HG03558 (cell line): Measurements from ENCODE around the gene SLC45A1.

Experiments used
- ATAC-seq: cut with Tn5 transposase; IDR thresholded peaks from one replicate; pipeline ENCODE4 v1.9.1; 2021; ENCODE audit warnings: moderate number of reproducible peaks; ENCODE audit not compliant: unreplicated experiment; ENCODE audit errors: extremely low read depth

SLC45A1 gene

DNA sequence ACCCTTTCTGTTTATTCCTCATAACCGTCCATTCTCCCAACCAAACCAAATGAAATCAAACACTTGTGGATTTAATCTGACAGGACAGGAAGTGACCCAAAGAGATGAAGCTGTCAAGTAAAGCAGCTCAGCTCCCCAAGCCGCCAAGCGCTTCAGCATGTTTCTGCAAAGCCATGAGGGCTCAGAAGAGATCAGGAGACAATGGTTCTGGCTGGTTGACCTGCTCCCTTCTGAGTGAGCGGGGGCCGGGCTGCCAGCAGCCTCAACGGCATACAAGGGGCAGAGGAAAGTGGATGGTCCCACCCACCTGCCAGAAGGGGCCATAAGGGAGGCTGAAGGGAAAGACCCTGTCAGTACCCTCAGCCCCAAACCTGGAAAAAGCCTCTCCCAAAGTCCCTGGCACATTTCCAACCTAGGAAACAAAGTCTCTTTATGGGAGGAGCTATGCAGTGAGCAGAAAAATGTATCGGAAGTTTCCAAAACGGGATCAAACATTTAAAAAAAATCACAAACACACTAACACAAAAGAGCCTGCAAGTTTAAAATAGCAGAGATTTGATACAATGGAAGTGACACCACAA lies 45.4 kb downstream of the SLC45A1 start:
- no peak for ATAC-seq

DNA sequence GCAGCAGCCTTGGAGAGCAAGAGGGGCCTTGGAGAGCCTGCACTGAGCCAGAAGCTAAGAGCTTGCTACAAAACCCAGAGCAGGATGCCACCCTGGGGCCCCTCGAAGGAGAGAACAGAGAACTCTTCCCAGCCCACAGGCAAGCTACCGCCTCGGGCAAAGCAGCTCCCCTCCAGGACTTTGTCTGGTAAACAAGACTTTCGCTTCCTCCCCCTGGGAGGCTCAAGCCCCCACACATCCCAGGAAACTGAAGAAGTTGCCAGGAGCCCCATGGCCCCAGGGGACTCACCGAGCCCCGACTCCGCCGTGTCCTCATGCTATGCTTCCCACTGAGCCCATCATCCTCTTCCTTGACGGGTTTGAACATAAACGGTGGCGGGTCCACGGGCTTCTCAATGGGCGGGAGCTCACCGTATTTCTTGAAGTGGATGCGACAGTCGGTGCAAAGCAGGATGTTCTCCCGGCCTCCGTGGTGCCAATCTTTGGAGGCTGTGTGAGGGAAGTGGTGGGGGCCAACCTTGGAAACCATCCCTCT lies 45.9 kb downstream of the SLC45A1 start:
- ATAC-seq, result no peak

DNA sequence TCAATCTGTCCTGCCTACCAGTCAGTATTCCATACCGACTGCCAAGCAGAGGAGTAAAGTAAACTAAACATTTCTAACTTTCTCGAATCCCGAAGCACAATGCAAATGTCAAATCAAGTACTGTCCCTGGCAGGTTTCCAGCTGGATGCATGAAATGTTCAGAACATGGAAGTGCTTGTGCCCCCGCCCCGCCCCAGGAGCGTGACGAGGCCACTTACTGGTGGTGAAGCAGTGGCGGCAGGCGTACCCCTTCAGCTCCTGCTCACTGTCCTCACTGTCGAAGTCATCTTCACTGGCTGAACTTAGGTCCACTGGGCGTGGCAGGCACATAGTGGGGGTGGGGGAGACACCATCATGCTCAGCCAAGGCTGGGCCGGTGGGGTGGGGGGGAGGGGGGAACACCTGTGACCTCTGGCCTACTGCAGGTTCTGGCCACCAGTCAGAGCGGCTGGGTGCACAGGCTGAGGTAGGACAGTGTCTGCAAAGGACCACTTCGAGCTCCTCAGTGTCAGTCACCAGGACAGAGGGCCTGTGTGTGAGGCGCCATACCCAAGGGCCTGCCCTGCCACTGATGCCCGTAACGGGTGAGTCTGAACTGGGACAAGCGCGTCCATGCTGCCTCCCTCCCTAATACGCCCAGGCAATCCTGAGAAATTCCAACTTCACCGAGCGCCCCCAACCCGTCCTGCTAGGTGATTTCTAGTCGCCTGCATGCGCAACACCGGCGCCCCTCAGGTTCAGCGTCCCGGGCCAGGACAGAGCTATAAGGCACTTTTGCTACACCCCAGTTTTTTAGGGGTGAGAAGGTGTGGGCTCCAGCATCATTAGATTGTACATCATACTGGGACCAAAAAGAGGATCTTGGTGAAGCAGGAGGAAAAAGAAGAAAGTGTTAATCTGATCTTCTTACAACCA lies 46.9 kb downstream of the SLC45A1 start:
- no peak for ATAC-seq

DNA sequence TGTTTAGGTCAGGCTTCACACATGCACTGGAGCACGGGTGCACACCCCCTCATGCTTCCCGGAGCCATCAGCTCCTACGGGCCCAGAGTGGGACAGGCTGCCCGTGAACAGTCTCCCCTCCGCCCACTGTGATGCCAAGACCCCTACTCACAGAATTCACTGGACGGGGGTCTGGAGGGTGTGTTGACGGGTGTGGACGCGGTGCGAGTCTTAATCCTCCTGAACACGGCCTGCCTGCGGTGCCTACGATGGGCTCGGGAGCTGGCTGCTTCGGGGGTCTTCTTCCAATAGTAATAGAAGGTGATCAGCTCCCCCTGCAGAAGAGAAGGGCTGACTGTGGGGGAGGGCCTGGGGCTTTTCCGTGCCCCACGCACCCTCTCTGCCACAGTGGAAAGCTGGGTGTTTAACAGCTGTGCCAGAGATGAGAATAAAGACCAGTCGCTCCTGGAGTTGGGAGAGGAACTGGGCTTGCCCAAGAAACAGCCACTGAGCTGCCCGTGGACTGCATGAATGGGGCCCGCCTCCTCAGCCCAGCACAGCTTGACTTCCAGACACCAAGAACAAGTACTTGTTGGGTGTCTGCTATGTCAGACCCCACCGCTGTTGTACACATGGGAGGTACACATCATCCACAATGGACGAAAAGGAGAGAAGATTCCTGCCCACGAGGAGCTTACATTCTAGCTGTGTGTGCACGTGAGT lies 47.9 kb downstream of the SLC45A1 start:
- ATAC-seq, result no peak

DNA sequence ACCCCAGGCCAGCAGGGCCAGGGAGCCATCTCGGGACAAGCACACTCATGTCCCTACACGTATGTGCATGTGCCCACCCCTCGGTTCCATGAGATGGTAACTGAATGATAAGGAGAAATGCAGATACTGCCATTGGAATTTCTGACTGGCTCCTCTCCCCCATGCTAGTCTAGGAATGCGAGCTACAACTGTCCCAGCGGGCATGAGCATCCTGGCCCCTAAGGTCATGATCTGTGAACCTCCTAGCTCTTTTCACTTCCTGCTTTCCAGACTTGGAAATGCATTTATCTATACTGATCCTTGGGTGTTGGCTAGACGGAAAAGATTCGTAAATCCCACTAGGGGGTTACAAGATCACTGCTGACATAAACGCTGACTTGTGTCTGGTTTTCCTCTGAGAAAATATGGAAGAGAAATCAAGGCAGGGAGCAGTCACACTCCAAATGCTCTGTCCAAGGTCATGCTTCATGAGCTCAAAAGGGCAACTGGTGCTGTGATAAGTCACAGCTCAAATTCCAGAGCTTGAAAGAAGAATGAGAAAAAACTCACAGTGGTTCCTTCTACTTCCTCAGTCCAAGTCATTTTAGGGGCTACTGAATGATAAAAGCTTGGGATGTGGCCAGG lies 49.8 kb downstream of the SLC45A1 start:
- no peak for ATAC-seq

DNA sequence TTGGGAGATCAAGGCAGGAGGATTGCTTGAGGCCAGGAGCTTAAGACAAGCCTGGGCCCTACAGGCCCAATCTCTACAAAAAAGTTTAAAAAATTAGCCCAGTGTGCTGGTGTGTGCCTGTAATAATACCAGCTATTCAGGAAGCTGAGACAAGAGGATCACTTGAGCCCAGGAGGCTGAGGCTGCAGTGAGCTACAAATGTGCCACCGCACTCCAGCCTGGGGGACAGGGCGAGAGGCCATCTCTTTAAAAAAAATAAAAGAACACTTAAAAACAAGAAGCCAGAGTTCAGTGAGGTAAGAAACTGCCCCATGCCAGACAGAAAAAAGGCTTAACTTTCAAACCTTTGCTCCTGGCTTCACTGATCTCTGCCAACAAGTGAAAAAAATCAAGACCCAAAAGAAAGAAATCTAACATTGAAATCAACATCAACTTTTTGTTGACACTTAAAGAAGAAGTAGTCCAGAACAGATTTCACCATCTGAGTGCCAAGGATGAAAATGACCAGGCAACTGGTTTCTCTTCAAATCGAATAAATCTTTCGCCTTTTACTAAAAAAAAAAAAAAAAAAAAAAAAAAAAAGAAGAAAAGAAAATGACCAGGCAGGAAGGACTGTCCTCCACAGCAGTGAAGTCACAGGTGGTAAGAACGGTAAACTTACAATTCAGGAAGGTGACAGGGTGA lies 51.2 kb downstream of the SLC45A1 start:
- no peak for ATAC-seq

DNA sequence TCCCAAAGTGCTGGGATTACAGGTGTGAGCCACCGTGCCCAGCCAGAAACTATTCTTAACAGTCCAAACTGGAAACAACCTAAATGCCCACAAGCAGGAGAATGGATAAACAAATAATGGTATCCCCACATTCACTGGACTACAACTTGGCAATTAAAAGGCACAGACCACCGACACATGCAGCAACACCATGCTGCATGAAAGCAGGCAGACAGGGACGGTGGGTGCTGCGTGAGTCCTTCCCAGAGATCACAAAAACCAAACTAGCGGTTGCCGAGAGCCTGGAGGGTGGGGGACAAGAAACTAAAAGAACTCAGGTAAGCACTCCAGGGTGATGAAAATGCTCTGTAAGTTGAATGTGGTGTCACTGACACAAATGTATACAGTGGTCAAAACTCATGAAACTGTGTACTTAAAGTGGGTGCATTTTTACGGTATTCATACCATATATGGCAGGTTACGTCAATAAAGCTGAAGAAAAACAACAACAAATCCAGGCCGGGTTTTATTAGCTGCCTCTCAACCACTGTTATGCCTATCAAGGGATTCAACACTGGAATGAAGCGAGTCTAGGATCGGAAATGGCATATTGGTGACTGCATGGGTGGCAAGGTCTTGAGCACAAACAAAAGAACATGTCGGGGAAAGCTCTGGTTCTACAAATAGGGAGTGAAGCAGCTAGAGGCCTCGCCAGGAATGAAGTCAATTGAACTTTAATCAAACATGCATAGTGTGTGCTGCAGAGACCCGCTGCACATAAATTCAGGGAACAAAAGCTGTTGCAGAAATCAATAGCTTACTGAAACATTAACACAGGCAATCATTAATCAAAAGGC lies 52.4 kb downstream of the SLC45A1 start:
- no peak for ATAC-seq

DNA sequence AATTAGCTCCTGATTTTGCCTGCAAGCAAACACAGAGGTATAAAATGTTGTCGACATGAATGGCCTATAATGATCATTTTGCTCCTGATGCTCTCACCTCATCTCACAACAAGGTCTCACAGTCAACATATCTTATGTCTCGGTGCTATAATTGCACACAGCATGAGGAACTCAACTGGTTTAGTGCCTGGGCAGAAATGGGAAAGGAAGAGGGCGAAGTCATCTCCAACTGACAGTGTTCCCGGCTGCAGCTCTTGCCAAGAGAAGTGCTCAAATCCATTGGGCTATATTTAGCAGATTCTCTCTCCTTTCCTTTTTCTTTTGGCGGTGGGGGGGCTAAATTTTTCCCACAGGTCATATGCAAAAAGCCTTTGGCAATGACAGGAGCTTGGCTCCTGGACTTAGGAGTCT lies 53.0 kb downstream of the SLC45A1 start:
- no peak for ATAC-seq

DNA sequence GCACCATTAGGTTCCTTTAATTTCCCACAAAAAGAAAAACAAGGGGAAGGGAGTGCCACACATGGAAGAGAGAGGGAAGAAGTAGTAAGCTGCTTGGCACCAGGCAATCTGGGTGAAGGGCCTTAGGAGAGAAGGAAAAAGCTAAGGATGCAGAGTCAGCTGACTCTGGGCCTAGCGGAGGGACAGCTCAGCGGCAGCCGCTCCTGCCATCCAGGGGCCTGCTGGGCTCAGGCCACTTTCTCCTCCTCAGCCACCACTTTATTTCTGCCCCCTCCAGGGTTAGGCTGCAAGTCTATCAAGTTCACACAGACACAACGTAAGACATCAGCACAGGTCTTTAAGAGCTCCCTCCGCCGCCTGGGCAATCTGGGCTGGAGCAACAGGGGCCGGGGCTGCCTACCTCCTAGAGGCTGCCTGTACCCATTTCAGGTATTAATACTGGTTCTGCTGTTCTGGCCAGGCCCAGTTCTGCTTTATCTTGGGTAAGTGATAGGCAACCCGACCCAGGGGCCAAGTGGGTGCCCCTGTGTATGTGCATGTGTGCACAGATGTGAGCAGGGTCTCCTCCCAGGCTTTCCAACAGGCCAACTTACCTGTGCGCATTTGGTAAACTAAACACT lies 53.6 kb downstream of the SLC45A1 start:
- no peak for ATAC-seq

DNA sequence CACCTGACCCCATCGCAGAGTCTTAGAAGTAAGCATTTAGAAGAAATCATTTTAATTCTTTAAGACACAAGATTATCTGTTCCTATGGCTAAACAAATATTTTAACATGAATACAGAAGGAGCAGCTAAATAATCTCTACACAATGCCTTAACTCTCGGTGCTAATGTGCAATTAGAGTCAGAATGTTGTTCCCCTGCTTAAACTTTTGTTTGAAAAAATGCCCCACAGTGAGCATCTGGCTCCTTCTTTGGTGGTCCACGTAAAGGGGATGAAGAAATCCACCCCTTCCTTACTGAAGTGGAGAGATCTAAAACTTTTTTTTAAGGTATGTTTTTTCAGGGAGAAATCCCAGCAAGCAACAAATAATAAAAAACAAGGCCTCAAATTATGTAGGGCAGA lies 55.2 kb downstream of the SLC45A1 start:
- ATAC-seq, result no peak

DNA sequence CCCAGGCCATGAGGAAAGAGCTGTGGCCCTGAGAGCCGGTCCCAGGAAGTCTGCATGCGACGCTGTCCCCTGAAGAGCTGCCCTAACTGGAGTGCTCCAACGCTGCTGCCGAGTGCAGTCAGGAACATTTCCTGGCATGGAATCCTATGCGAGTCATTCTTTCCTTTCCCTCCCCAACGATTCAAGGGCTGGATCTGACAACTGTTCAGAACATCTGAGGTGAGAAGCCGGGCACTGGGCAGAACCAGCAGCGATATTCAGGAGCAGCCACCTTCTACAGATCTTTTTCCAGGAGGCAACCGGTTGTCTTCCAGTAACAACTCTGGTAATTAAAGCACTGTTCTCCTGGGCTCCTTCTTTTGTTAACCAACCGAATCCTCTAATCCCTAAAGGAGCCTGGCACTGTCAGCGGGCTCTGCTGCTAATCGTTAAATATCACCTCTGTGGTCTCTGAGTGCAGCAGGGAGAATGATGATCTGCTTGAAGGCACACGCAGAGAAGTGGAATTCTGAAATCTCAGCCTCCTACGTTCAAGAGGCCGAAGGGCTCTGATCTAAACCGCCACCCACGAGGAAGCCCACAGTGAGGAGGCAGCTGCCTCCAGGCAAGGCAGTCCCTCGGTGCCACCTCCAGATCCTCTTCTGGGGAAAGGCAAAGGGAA lies 55.8 kb downstream of the SLC45A1 start:
- ATAC-seq, result no peak

DNA sequence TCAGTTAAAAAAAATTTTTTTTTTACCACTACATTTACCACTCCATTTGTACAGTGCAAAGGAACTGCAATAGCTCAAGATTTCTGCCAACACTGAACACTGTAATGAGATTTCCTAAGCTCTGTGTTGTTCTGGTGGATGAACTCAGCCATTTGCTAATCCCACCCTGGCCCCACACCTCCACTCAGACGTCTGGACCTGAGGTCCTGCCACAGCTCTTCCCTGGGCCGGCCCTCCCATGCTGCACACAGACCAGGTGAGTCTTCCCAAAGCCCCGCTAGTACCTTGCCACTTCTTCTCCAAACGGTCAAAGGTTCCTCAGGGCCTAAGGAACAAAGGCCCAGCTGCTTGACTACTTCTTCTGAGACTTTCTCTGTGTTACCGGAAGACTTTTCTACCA lies 56.4 kb downstream of the SLC45A1 start:
- ATAC-seq, result no peak

DNA sequence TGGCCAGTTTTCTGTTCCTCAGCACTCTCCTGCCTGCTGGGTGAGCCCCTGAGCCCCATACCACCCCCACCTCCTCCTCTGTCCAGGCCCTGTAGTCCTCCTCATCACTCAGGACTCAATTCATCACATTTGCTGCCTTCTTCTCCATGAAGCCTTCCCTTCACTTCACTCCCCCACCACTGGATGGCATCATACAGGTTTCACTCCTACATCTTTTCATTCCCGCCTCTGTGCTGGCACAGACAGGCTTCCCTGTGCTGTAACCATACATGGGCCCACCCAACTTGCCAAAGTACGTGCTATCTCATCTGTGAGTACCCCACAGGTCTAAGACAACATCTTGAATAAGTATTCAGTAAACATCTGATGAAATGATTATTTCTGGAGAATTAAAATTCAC lies 56.9 kb downstream of the SLC45A1 start:
- ATAC-seq, result no peak

DNA sequence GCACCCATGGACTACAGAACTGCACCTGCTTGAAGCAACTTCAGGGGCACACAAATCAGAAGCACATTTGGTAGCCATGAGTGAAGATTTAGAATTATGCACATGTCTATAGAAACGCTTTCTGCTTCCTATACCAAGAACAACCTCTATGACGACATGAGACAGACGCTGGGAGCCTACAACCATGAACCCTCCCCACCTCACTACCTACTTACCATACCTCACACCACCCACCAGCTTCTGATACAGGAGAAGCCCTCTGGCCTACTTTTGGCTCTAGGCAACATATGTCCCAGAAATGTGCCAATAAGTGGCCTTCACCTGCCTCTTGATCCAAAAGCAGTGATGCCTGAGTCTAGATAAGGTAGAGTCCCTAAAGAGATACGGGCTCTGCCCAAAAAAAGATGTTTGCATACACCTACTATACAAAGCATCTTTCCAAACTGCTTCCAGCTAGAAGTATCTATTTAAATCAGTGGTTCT lies 58.5 kb downstream of the SLC45A1 start:
- ATAC-seq, result no peak

DNA sequence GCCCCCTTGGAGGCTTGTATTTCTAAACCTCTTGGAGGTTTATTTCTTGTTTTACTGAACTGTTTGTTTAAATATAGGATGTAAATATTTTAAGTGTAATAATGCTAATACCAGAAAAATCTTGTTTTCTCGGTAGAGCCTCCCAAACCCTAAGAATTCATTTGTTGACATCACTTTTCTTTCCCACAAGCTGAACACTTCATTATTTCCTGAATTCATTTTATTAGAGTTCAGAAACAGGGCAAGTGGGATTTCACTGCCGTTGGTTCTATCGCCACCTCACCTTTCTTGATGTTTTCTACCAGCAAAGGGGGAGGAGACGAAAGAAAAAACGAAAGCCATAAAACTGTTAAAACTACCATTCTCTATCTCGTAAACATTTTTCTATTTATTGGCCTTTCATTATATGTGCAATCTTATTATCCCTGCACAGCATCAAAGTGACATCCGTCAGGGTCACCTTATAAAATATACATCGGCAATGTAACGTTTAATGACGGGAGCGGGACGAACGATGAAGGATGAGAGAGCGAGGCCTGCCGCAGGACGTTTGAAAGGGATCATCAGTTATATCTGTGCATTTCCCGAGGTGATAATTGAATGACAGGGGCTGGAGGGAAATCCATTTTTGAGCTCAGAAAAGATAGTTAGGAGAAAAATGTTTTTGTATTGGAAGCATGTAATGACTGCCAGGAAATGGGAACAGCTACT lies 59.5 kb downstream of the SLC45A1 start:
- ATAC-seq, result no peak

DNA sequence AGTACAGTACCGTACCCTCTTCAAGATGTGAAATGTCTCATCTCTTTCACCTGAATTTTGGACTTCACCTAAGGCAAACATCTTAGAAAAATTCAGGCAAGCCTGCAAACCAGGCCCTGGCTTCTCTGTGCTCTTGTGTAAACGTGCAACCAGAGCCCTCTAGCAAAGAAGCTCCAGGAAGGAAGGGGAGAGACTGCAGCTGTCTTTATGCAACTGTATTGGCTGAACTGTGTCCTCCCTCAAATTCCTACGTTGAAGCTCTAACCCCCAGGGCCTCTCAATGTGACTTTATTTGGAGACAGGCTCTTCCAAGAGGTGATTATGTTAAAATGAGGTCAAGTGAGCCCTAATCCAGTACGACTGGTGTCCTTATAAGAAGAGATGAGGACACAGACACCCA lies 60.3 kb downstream of the SLC45A1 start:
- no peak for ATAC-seq

DNA sequence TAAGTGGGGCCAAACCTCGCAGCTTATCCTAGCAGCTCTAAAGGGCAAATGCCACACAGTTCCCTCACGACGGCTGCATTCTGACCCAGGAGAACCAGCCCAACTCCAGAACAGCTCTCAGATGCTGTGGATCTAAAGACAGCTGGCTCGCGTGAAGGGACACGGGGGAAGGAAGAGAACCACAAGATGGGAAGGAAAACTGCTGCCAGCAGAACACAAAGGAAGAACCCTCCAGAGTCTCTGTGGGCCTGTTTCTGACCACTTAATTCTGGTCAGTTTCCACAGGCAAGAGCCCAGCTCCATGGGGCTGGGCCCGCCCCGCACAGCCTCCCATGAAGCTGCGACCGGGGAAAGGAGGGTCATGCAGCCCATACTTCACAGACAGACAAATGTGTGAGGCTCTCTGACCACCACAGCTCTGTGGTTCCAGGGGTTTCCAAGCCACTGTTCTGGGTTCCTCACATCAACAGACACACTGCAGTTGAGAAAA lies 61.1 kb downstream of the SLC45A1 start:
- no peak for ATAC-seq
